Heart left ventricle (tissue), 13 donors: Measurements from ENCODE around the gene TRAK1.

Source experiments
- POLR2A ChIP-seq, 2 donors: fragments of 450-650 bp; IDR thresholded peaks; one replicate each; pipeline ENCODE4 v1.6.1; 2017; ENCODE audit warnings: antibody characterized with exemption in 2 of 2, mild to moderate bottlenecking in 2 of 2, moderate library complexity in 2 of 2
- TF ChIP-seq, protein P1 (sequence below), 12 donors: fragments of 200-600 bp; sonication (generic) in 4 of 12; IDR thresholded peaks; one replicate each; pipeline versions ENCODE4 v1.5.0 to v1.8.0; 2018 to 2022; ENCODE audit warnings: antibody characterized with exemption in 12 of 12, mild to moderate bottlenecking in 5 of 12
- donor health status: ischemic (EF 13 %, LVEDD 7.1; RV severe dilation, severe dysfunction).
- donor health status: DM: no; HTN: yes; CAD: no.
- donor health status: DM: no; HTN: no; CAD: no.
- donor health status: ischemic (EF 25% LVEDD 6.9; RV normal size, moderate dysfunction).
- donor health status: ischemic (EF 25% LVEDD 5.7; RV mildly dilated, moderate dysfunction).
- donor health status: ischemic (EF 35%, LVEDD 5.7; RV mildly dilated, moderate dysfunction).
- donor health status: nonischemic (EF 11% LVEDD 7.7; RV severe dilation, severe dysfunction).
- donor health status: DM: yes; HTN: yes; CAD: no.
- donor health status: PGD.
- donor health status: ischemic (EF 29% LVEDD 5.4; RV normal size, mild dysfunction).
- donor health status: nonischemic (EF 23%, LVEDD 6.1; RV moderate dilation, normal function).

- no peak for TF ChIP-seq POLR2A (IDR thresholded peaks at IDR 0.05)
- TF ChIP-seq, protein P1, sequence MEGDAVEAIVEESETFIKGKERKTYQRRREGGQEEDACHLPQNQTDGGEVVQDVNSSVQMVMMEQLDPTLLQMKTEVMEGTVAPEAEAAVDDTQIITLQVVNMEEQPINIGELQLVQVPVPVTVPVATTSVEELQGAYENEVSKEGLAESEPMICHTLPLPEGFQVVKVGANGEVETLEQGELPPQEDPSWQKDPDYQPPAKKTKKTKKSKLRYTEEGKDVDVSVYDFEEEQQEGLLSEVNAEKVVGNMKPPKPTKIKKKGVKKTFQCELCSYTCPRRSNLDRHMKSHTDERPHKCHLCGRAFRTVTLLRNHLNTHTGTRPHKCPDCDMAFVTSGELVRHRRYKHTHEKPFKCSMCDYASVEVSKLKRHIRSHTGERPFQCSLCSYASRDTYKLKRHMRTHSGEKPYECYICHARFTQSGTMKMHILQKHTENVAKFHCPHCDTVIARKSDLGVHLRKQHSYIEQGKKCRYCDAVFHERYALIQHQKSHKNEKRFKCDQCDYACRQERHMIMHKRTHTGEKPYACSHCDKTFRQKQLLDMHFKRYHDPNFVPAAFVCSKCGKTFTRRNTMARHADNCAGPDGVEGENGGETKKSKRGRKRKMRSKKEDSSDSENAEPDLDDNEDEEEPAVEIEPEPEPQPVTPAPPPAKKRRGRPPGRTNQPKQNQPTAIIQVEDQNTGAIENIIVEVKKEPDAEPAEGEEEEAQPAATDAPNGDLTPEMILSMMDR (IDR thresholded peaks at IDR 0.05): no peak
Measured at GRCh38 chr3:42275217-42275616, 184.1 kb downstream of the TRAK1 start.
